IMR-90 (cell line): ENCODE data around the gene RPS3. TPM values are rescaled to one million over a fixed set of nuclear protein-coding genes. Genes with fewer than 3 reads are reported as not detected.
A peak's percentile ranks its signal among the peaks of the same experiment; 100 is the strongest.

Experiments
- ATAC-seq: fragments of 200-7000 bp; cut with Tn5 transposase; 2 replicates; pipeline ENCODE4 v1.9.1; 2020; ENCODE audit warnings: low read depth, mild to moderate bottlenecking, moderate library complexity
- BruUV-seq: library from RNA; stranded (reverse); fragments of 400-500 nt; replicated peaks from 2 replicates; lab custom pipeline; 2021; lab: Mats Ljungman, UMichigan
- CTCF ChIA-PET: fragments of 300-600 bp; formaldehyde crosslinking; extraction: SDS; loops from one replicate; lab custom pipeline; 2021; ENCODE audit warnings: antibody characterized with exemption; lab: Yijun Ruan, JAX
- POLR2A ChIA-PET: fragments of 300-600 bp; sonication (Branson Sonifier 250); formaldehyde crosslinking; loops from one replicate; lab custom pipeline; 2022; ENCODE audit warnings: antibody characterized with exemption; ENCODE audit not compliant: unreplicated experiment; lab: Charles Lee
- DNase-seq: peaks from one replicate; pipeline ENCODE4 v3.0.0; 2013
- H2AFZ ChIP-seq: replicated peaks from 2 replicates; pipeline ENCODE3; 2013; ENCODE audit warnings: low read length, mild to moderate bottlenecking; ENCODE audit not compliant: poor library complexity
- H2AK5ac ChIP-seq: 2 replicates; pipeline ENCODE4 v1.6.1; 2013; ENCODE audit warnings: low read depth, low read length, inconsistent platforms
- H2AK9ac ChIP-seq: replicated peaks from 2 replicates; pipeline ENCODE3; 2013; ENCODE audit warnings: mild to moderate bottlenecking, low read depth, low read length, moderate library complexity; ENCODE audit not compliant: poor library complexity
- H2BK120ac ChIP-seq: 2 replicates; pipeline ENCODE4 v1.6.1; 2013; ENCODE audit warnings: low read depth, low read length, inconsistent platforms
- H2BK15ac ChIP-seq: 3 replicates; pipeline ENCODE4 v1.6.1; 2013; ENCODE audit warnings: low read depth, low read length, inconsistent platforms
- H2BK20ac ChIP-seq: 2 replicates; pipeline ENCODE4 v1.6.1; 2013; ENCODE audit warnings: low read depth, mild to moderate bottlenecking, inconsistent platforms, low read length, moderate library complexity
- H2BK5ac ChIP-seq: 2 replicates; pipeline ENCODE4 v1.6.1; 2013; ENCODE audit warnings: mild to moderate bottlenecking, low read depth, low read length, inconsistent platforms; ENCODE audit not compliant: poor library complexity, severe bottlenecking
- H3K14ac ChIP-seq: replicated peaks from 2 replicates; pipeline ENCODE4 v1.6.1; 2013; ENCODE audit warnings: low read depth, low read length, inconsistent platforms
- H3K18ac ChIP-seq: 2 replicates; pipeline ENCODE4 v1.6.1; 2013; ENCODE audit warnings: low read depth, low read length, control low read depth
- H3K23ac ChIP-seq: 2 replicates; pipeline ENCODE4 v1.6.1; 2013; ENCODE audit warnings: low read depth, low read length, inconsistent platforms
- H3K27ac ChIP-seq: 2 replicates; pipeline ENCODE4 v1.5.1; 2013; ENCODE audit warnings: mild to moderate bottlenecking, control low read depth, low read length; ENCODE audit not compliant: insufficient read depth
- H3K27me3 ChIP-seq: 2 replicates; pipeline ENCODE4 v1.6.1; 2013; ENCODE audit warnings: low read length; ENCODE audit not compliant: control insufficient read depth, insufficient read depth
- H3K36me3 ChIP-seq: 2 replicates; pipeline ENCODE4 v1.6.1; 2013; ENCODE audit warnings: low read length, mixed read lengths; ENCODE audit not compliant: control insufficient read depth, insufficient read depth
- H3K4ac ChIP-seq: 2 replicates; pipeline ENCODE4 v1.6.1; 2013; ENCODE audit warnings: low read depth, low read length, inconsistent platforms
- H3K4me1 ChIP-seq: 2 replicates; pipeline ENCODE4 v1.6.1; 2013; ENCODE audit warnings: low read length, mixed read lengths; ENCODE audit not compliant: control insufficient read depth, insufficient read depth
- H3K4me2 ChIP-seq: 2 replicates; pipeline ENCODE4 v1.6.1; 2013; ENCODE audit warnings: low read depth, mild to moderate bottlenecking, control low read depth, low read length, moderate library complexity
- H3K4me3 ChIP-seq: 2 replicates; pipeline ENCODE4 v1.5.1; 2013; ENCODE audit warnings: low read depth, mild to moderate bottlenecking, control low read depth, low read length, moderate library complexity; ENCODE audit not compliant: insufficient read depth
- H3K56ac ChIP-seq: 2 replicates; pipeline ENCODE4 v1.6.1; 2013; ENCODE audit warnings: low read length, inconsistent platforms; ENCODE audit not compliant: insufficient read depth; ENCODE audit errors: extremely low read depth
- H3K79me1 ChIP-seq, 2 experiments: 2 replicates each; pipeline ENCODE4 v1.6.1; 2013; ENCODE audit warnings: low read length in 2 of 2, inconsistent platforms in 1 of 2, low read depth in 1 of 2
- H3K9ac ChIP-seq: 2 replicates; pipeline ENCODE4 v1.6.1; 2013; ENCODE audit warnings: low read depth, low read length, control low read depth
- H3K9me1 ChIP-seq: 2 replicates; pipeline ENCODE4 v1.6.1; 2013; ENCODE audit warnings: low read length, inconsistent platforms; ENCODE audit not compliant: insufficient read depth
- H3K9me3 ChIP-seq: 2 replicates; pipeline ENCODE4 v1.6.1; 2013; ENCODE audit warnings: low read length; ENCODE audit not compliant: control insufficient read depth, insufficient read depth
- H4K20me1 ChIP-seq: 2 replicates; pipeline ENCODE4 v1.6.1; 2013; ENCODE audit warnings: low read length, inconsistent platforms; ENCODE audit not compliant: insufficient read depth
- H4K5ac ChIP-seq: 2 replicates; pipeline ENCODE4 v1.6.1; 2013; ENCODE audit warnings: mild to moderate bottlenecking, low read depth, low read length, control low read depth
- H4K8ac ChIP-seq, 2 experiments: 2 replicates each; pipeline ENCODE4 v1.6.1; 2013; ENCODE audit warnings: low read depth in 2 of 2, low read length in 2 of 2, control low read depth in 1 of 2, inconsistent platforms in 1 of 2
- H4K91ac ChIP-seq: 2 replicates; pipeline ENCODE4 v1.6.1; 2013; ENCODE audit warnings: low read depth, low read length, inconsistent platforms; ENCODE audit not compliant: insufficient read depth
- BHLHE40 ChIP-seq: fragments of 150-350 bp; IDR thresholded peaks from 2 replicates; pipeline ENCODE4 v1.6.1; 2016; ENCODE audit warnings: mild to moderate bottlenecking, low read depth, low read length
- MAZ ChIP-seq: IDR thresholded peaks from 2 replicates; pipeline ENCODE4 v1.6.1; 2012; ENCODE audit warnings: low read depth, mild to moderate bottlenecking, low read length, improper control_type of control experiment, moderate library complexity, borderline replicate concordance
- MXI1 ChIP-seq: IDR thresholded peaks from 2 replicates; pipeline ENCODE4 v1.6.1; 2012; ENCODE audit warnings: low read depth, mild to moderate bottlenecking, low read length, moderate library complexity, borderline replicate concordance
- POLR2A ChIP-seq: IDR thresholded peaks from 2 replicates; pipeline ENCODE4 v1.6.1; 2012; ENCODE audit warnings: mild to moderate bottlenecking, low read depth, low read length
- WGBS, 2 experiments: methylation state at CpG; one replicate each; pipeline versions ENCODE4 v1.1.5 to v1.1.7; 2013; ENCODE audit warnings: missing lambda C conversion rate in 2 of 2; ENCODE audit not compliant: insufficient read length in 1 of 2; ENCODE audit errors: extremely low coverage in 2 of 2; 5-methylcytosine and 5-hydroxymethylcytosine counted together
- dilution Hi-C: fragments of 300-500 bp; cut with HindIII; formaldehyde crosslinking; loops from one replicate; pipeline ENCODE4 v1.14.3; 2018; ENCODE audit warnings: low sequenced_read_pairs; ENCODE audit not compliant: unreplicated experiment
- in situ Hi-C: fragments of 300-500 bp; cut with MboI; formaldehyde crosslinking; loops from 3 replicates; pipeline ENCODE4 v1.14.3; 2019; ENCODE audit warnings: low sequenced_read_pairs, inconsistent platforms, mixed read lengths
- intact Hi-C: fragments of 100-400 bp; cut with micrococcal nuclease; formaldehyde crosslinking; loops from 2 replicates; pipeline ENCODE4 v1.10.0; 2022
- polyA plus RNA-seq, 3 experiments: library from polyadenylated mRNA; depleted of rRNA; stranded (reverse); fragments of >200 nt; gene quantifications; 2 replicates each; pipeline ENCODE4 v1.2.3, GENCODE V29; 2012; ENCODE audit warnings: low replicate concordance in 1 of 3
- total RNA-seq: library from RNA; depleted of rRNA; stranded (reverse); fragments of >200 nt; gene quantifications from 2 replicates; pipeline ENCODE4 v1.2.3, GENCODE V29; 2012
- TF ChIP-seq, protein P1 (sequence below): fragments of 150-350 bp; IDR thresholded peaks from 2 replicates; pipeline ENCODE4 v1.6.1; 2016; ENCODE audit warnings: low read depth, mild to moderate bottlenecking, low read length, moderate library complexity, borderline replicate concordance

RPS3 gene
- total and polyA plus RNA-seq, 2 of the 4 experiments (the other 2 are of a cell fraction) = 2,360 to 2,477 TPM

DNA sequence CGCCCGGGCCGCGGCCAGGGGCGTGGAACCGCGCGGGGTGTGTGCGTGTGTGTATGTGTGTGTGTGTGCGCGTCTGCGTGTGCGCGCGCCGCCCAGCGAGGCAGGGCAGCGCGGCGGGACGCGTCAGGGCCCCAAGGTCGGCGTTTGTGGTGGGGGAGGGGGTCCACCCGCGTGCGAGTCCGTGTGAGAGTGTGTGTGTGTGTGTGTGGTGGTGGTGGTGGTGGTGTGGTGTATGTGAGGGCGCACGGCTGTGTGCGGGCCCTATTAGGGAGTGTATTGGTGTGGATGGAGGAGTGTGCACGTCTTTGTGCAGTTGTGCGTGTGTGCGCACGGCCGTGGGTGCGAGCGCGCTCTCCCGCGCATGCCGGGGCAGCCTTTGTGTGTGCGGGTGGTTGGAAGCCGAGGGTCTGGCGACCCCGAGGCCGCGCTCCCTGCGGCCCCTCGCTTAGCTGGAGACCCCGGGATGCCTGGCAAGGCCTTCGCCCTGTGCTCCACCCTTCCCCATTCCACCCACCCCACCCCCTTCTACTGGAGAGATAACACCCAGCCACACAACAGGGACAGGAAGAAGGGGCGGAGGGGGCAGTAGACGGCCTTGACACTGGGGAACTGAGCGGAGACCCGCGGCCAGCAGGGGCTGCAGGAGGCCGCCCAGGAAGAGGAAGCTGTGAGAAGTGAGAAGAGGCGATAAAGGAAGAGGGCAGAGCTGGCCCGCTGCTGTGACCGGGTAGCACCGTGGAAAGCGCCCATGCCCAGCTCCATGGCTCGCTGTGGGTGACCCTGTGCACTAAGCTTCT, 47.3 kb upstream of the RPS3 start:
- ATAC-seq (peak; percentile 10; the same call in 1 of the 2 replicates), DNase-seq (no peak)
- peak overlapping the region; percentile 92 for H3K4me2 ChIP-seq
- ChIA-PET CTCF (interaction anchor here (1.0 kb wide), 1 partner anchor 10 kb away, joined by 4 read pairs; no protein-coding TSS in a partner anchor), POLR2A (no interaction called here)
- H3K18ac ChIP-seq = peak overlapping the region; percentile 65; the same call in 1 of the 2 replicates
- intact Hi-C loops (no loop called here), in situ Hi-C loops (no loop called here), dilution Hi-C loops (no loop called here)
- H2AK9ac ChIP-seq = peak overlapping the region; percentile 93
- peaks cover 5% of the 10 kb centered on the region for H3K27me3 ChIP-seq
- H3K9me1 ChIP-seq = peaks cover 25% of the 10 kb centered on the region
- TF ChIP-seq POLR2A (0 out of 2 replicates have a peak, but pooled peaks have one; percentile 4), BHLHE40 (peak; percentile 31; the same call in 1 of the 2 replicates), MAZ (peak; percentile 50; the same call in 1 of the 2 replicates), MXI1 (no peak)
- TF ChIP-seq, protein P1, sequence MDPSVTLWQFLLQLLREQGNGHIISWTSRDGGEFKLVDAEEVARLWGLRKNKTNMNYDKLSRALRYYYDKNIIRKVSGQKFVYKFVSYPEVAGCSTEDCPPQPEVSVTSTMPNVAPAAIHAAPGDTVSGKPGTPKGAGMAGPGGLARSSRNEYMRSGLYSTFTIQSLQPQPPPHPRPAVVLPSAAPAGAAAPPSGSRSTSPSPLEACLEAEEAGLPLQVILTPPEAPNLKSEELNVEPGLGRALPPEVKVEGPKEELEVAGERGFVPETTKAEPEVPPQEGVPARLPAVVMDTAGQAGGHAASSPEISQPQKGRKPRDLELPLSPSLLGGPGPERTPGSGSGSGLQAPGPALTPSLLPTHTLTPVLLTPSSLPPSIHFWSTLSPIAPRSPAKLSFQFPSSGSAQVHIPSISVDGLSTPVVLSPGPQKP = no peak
- peaks cover 37% of the 10 kb centered on the region for H3K4me1 ChIP-seq
- H4K20me1 ChIP-seq = peaks cover 17% of the 10 kb centered on the region
- no TSS peak for BruUV-seq
- 7% methylated on average over 18 of the region's 64 CpGs; no CpG with 5 or more reads in 1 of the 2 experiments for WGBS, 2 experiments
- H3K36me3 ChIP-seq = no peaks in the 10 kb centered on the region
- H3K9me3 ChIP-seq = no peaks in the 10 kb centered on the region
- peak overlapping the region; percentile 56 for H2AK5ac ChIP-seq
- H3K14ac ChIP-seq = peak overlapping the region; percentile 76
- H3K56ac ChIP-seq = no peak overlapping the region; the same call in 1 of the 2 replicates
- H2BK5ac ChIP-seq = peak overlapping the region; percentile 57
- 0 out of 2 replicates have a peak overlapping the region, but pooled peaks have one; percentile 16 for H2BK120ac ChIP-seq
- no peak overlapping the region for H3K23ac ChIP-seq
- 0 out of 2 replicates have a peak overlapping the region, but pooled peaks have one; percentile 6 for H4K91ac ChIP-seq
- H4K8ac ChIP-seq = peak overlapping the region; percentile 18 to 87; a peak in 3 of 4 replicates
- H2BK20ac ChIP-seq = no peak overlapping the region
- peaks cover 0 to 22% of the 10 kb centered on the region in 2 experiments; a peak in 2 of 4 replicates for H3K79me1 ChIP-seq
- peak overlapping the region; percentile 65 for H3K9ac ChIP-seq
- peak overlapping the region; percentile 96 for H2AFZ ChIP-seq
- H3K4ac ChIP-seq = peak overlapping the region; percentile 82
- peak overlapping the region; percentile 68 for H3K4me3 ChIP-seq
- H3K27ac ChIP-seq = peak overlapping the region; percentile 43
- peak overlapping the region; percentile 48; the same call in 1 of the 3 replicates for H2BK15ac ChIP-seq
- peak overlapping the region; percentile 47 for H4K5ac ChIP-seq
